HCT116 (cell line): ENCODE measurements around the gene SLC17A2. TPM values are rescaled to one million over a fixed set of nuclear protein-coding genes. Genes with fewer than 3 reads are reported as not detected.

Source experiments
- ATAC-seq: fragments of 200-7000 bp; cut with Tn5 transposase; 2 replicates; pipeline ENCODE4 v1.9.1; 2020; ENCODE audit warnings: mild to moderate bottlenecking, moderate library complexity
- BruUV-seq: library from RNA; stranded (reverse); fragments of 400-500 nt; replicated peaks from 2 replicates; lab custom pipeline; 2021; lab: Mats Ljungman, UMichigan
- CTCF ChIA-PET: fragments of 300-600 bp; sonication (Branson Sonifier 250); formaldehyde crosslinking; loops from one replicate; lab custom pipeline; 2021; ENCODE audit warnings: antibody characterized with exemption; lab: Charles Lee
- POLR2A ChIA-PET: fragments of 300-600, 350-600 bp; sonication (Branson Sonifier 250); formaldehyde crosslinking; loops from one replicate; lab custom pipeline; 2021; ENCODE audit warnings: antibody characterized with exemption; lab: Charles Lee
- RAD21 ChIA-PET, 2 experiments: fragments of 300-600 bp; sonication (Branson Sonifier 250); formaldehyde crosslinking; loops; one replicate each; lab custom pipeline; 2023; ENCODE audit warnings: low total read pairs in 2 of 2; ENCODE audit not compliant: uncharacterized antibody in 2 of 2, unreplicated experiment in 2 of 2, low non-redundant PET in 1 of 2; lab: Charles Lee
- DNase-seq: peaks from one replicate; pipeline ENCODE4 v3.0.0-alpha.2; 2010; ENCODE audit warnings: low read depth, low spot score
- H2AFZ ChIP-seq: fragments of 200-600 bp; shearing (Covaris generic), sonication (generic); 2 replicates; pipeline ENCODE4 v1.6.1; 2017; ENCODE audit warnings: low read depth, mixed run types, mixed read lengths, antibody characterized with exemption, low read length; ENCODE audit not compliant: poor library complexity, severe bottlenecking
- H3K27ac ChIP-seq: 2 replicates; pipeline ENCODE4 v1.5.1; 2012; ENCODE audit warnings: low read depth, low read length
- H3K27me3 ChIP-seq: fragments of 200-600 bp; sonication (generic); 2 replicates; pipeline ENCODE4 v1.6.1; 2016; ENCODE audit warnings: mixed run types, low read length, mixed read lengths; ENCODE audit not compliant: insufficient read depth
- H3K36me3 ChIP-seq, 2 experiments: fragments of 200-500 bp in 1 of 2; fragments of 200-600 bp in 1 of 2; sonication (Bioruptor generic) in 1 of 2; sonication (generic) in 1 of 2; 2 replicates each; pipeline versions ENCODE4 v1.5.1 to v1.6.1; 2014 to 2016; ENCODE audit warnings: low read length in 2 of 2, inconsistent platforms in 1 of 2, mixed read lengths in 1 of 2, mixed run types in 1 of 2; ENCODE audit not compliant: insufficient read depth in 2 of 2, control insufficient read depth in 1 of 2
- H3K4me1 ChIP-seq, 2 experiments: fragments of 200-600 bp in 1 of 2; sonication (generic) in 1 of 2; 2 replicates each; pipeline versions ENCODE4 v1.5.1 to v1.6.1; 2012 to 2017; ENCODE audit warnings: low read length in 2 of 2, inconsistent platforms in 1 of 2, mild to moderate bottlenecking in 1 of 2, mixed read lengths in 1 of 2, mixed run types in 1 of 2, moderate library complexity in 1 of 2; ENCODE audit not compliant: insufficient read depth in 2 of 2, control insufficient read depth in 1 of 2
- H3K4me2 ChIP-seq: fragments of 200-600 bp; sonication (generic); 2 replicates; pipeline ENCODE4 v1.6.1; 2017; ENCODE audit warnings: mixed run types, low read length, mixed read lengths
- H3K4me3 ChIP-seq, 2 experiments: fragments of 200-600 bp in 1 of 2; sonication (generic) in 1 of 2; replicated peaks in 1 of 2; 2 replicates each; pipeline ENCODE4 v1.5.1; 2011 to 2016; ENCODE audit warnings: low read length in 2 of 2, control low read depth in 1 of 2, low read depth in 1 of 2, mild to moderate bottlenecking in 1 of 2, mixed read lengths in 1 of 2, mixed run types in 1 of 2
- H3K79me2 ChIP-seq: fragments of 200-600 bp; sonication (generic); 2 replicates; pipeline ENCODE4 v1.6.1; 2017; ENCODE audit warnings: mild to moderate bottlenecking, mixed run types, low read length, moderate library complexity, mixed read lengths; ENCODE audit not compliant: insufficient read depth
- H3K9ac ChIP-seq: fragments of 200-600 bp; sonication (generic); 2 replicates; pipeline ENCODE4 v1.6.1; 2016; ENCODE audit warnings: low read length, mixed read lengths
- H3K9me2 ChIP-seq: fragments of 200-600 bp; sonication (generic), shearing (Covaris generic); 2 replicates; pipeline ENCODE4 v1.6.1; 2017; ENCODE audit warnings: mixed run types, mild to moderate bottlenecking, moderate library complexity; ENCODE audit not compliant: insufficient read depth
- H3K9me3 ChIP-seq, 2 experiments: fragments of 200-500 bp in 1 of 2; fragments of 200-600 bp in 1 of 2; sonication (Bioruptor generic) in 1 of 2; sonication (generic) in 1 of 2; 2 replicates each; pipeline ENCODE4 v1.6.1; 2014 to 2017; ENCODE audit warnings: low read length in 2 of 2, mixed read lengths in 2 of 2, inconsistent platforms in 1 of 2, low read depth in 1 of 2, mild to moderate bottlenecking in 1 of 2, mixed run types in 1 of 2, moderate library complexity in 1 of 2; ENCODE audit not compliant: control insufficient read depth in 1 of 2, insufficient read depth in 1 of 2
- H4K20me1 ChIP-seq: fragments of 200-600 bp; sonication (generic), shearing (Covaris generic); 2 replicates; pipeline ENCODE4 v1.6.1; 2017; ENCODE audit warnings: mixed run types, mild to moderate bottlenecking, moderate library complexity; ENCODE audit not compliant: insufficient read depth
- ATF3 ChIP-seq: IDR thresholded peaks from 2 replicates; pipeline ENCODE4 v1.6.1; 2012
- CBX3 ChIP-seq: IDR thresholded peaks from 2 replicates; pipeline ENCODE4 v1.6.1; 2012; ENCODE audit warnings: low read depth
- CEBPB ChIP-seq: IDR thresholded peaks from 2 replicates; pipeline ENCODE4 v1.6.1; 2012; ENCODE audit warnings: low read depth
- CTCF ChIP-seq, 3 experiments: fragments of 200-600 bp in 1 of 3; sonication (generic) in 1 of 3; IDR thresholded peaks in 2 of 3; conservative IDR thresholded peaks in 1 of 3; 2 replicates each; pipeline ENCODE4 v1.5.1; 2012 to 2017; ENCODE audit warnings: low read depth in 2 of 3, low read length in 2 of 3, antibody characterized with exemption in 1 of 3, borderline replicate concordance in 1 of 3, control low read depth in 1 of 3, mild to moderate bottlenecking in 1 of 3, mixed read lengths in 1 of 3, mixed run types in 1 of 3, moderate library complexity in 1 of 3; ENCODE audit not compliant: insufficient read depth in 1 of 3
- EGR1 ChIP-seq: IDR thresholded peaks from 2 replicates; pipeline ENCODE4 v1.6.1; 2012; ENCODE audit warnings: low read depth
- ELF1 ChIP-seq: IDR thresholded peaks from 2 replicates; pipeline ENCODE4 v1.6.1; 2012; ENCODE audit warnings: low read depth, borderline replicate concordance
- EZH2phosphoT487 ChIP-seq: fragments of 200-600 bp; IDR thresholded peaks from 2 replicates; pipeline ENCODE4 v1.6.1; 2018; ENCODE audit warnings: antibody characterized with exemption, borderline replicate concordance
- FOSL1 ChIP-seq: IDR thresholded peaks from 2 replicates; pipeline ENCODE4 v1.6.1; 2012; ENCODE audit warnings: low read depth
- MAX ChIP-seq: IDR thresholded peaks from 2 replicates; pipeline ENCODE4 v1.6.1; 2012
- POLR2A ChIP-seq: IDR thresholded peaks from 2 replicates; pipeline ENCODE4 v1.7.0; 2011; ENCODE audit warnings: borderline replicate concordance; ENCODE audit not compliant: insufficient read depth, insufficient read length; ENCODE audit errors: extremely low read depth
- POLR2AphosphoS5 ChIP-seq: IDR thresholded peaks from 2 replicates; pipeline ENCODE4 v1.6.1; 2011; ENCODE audit warnings: mild to moderate bottlenecking, low read depth, low read length, moderate library complexity
- RAD21 ChIP-seq: IDR thresholded peaks from 2 replicates; pipeline ENCODE4 v1.6.1; 2012; ENCODE audit warnings: low read depth, mild to moderate bottlenecking
- REST ChIP-seq: IDR thresholded peaks from 2 replicates; pipeline ENCODE4 v1.6.1; 2012; ENCODE audit warnings: low read depth
- SIN3A ChIP-seq: IDR thresholded peaks from 2 replicates; pipeline ENCODE4 v1.6.1; 2012; ENCODE audit warnings: low read depth
- SP1 ChIP-seq: IDR thresholded peaks from 2 replicates; pipeline ENCODE4 v1.6.1; 2012; ENCODE audit warnings: low read depth
- SRF ChIP-seq: IDR thresholded peaks from 2 replicates; pipeline ENCODE4 v1.6.1; 2012; ENCODE audit warnings: low read depth
- YY1 ChIP-seq: IDR thresholded peaks from 2 replicates; pipeline ENCODE4 v1.6.1; 2011; ENCODE audit warnings: low read length, low read depth, moderate library complexity, mild to moderate bottlenecking; ENCODE audit not compliant: insufficient replicate concordance; ENCODE audit errors: extremely low read depth
- ZBTB33 ChIP-seq: IDR thresholded peaks from 2 replicates; pipeline ENCODE4 v1.6.1; 2011; ENCODE audit warnings: mild to moderate bottlenecking, low read length, moderate library complexity; ENCODE audit not compliant: insufficient replicate concordance; ENCODE audit errors: extremely low read depth
- ZFX ChIP-seq: fragments of 450-650 bp; IDR thresholded peaks from 2 replicates; pipeline ENCODE4 v1.6.1; 2017
- ZNF274 ChIP-seq: fragments of 200-500 bp; sonication (Bioruptor generic); IDR thresholded peaks from 2 replicates; pipeline ENCODE4 v1.6.1; 2014; ENCODE audit warnings: mild to moderate bottlenecking, low read depth, low read length, inconsistent platforms
- intact Hi-C: fragments of 100-400 bp; cut with micrococcal nuclease; formaldehyde crosslinking; loops from 2 replicates; pipeline ENCODE4 v1.10.0; 2022
- total RNA-seq: library from RNA; stranded (reverse); gene quantifications from one replicate; pipeline ENCODE4 v1.2.1, GENCODE V29; 2021; ENCODE audit not compliant: unreplicated experiment

The SLC17A2 gene
- total RNA-seq, 1 experiment from 2014 or later = not detected

GRCh38 chr6:25893778-25894177 is 36.7 kb downstream of the SLC17A2 start:
- DNase-seq (no peak), ATAC-seq (no peak)
- no peak overlapping the region for H3K9ac ChIP-seq
- no peaks in the 10 kb centered on the region for H3K9me2 ChIP-seq
- no peaks in the 10 kb centered on the region for H3K9me3 ChIP-seq
- H3K4me3 ChIP-seq = no peak overlapping the region
- ChIA-PET POLR2A (no interaction called here), CTCF (no interaction called here), RAD21 (no interaction called here)
- H3K27me3 ChIP-seq = no peaks in the 10 kb centered on the region
- intact Hi-C loops = loop anchor here (5.0 kb wide), 2 partner anchors 291 to 626 kb away; no protein-coding TSS in a partner anchor
- H3K27ac ChIP-seq = no peak overlapping the region
- H3K36me3 ChIP-seq = no peaks in the 10 kb centered on the region
- TF ChIP-seq RAD21 (no peak), CBX3 (no peak), CEBPB (no peak), SIN3A (no peak), YY1 (no peak), ZNF274 (no peak), POLR2A (no peak), SRF (no peak), MAX (no peak), ZFX (no peak), EGR1 (no peak), ATF3 (no peak), ELF1 (no peak), ZBTB33 (no peak), SP1 (no peak), EZH2phosphoT487 (no peak), FOSL1 (no peak), REST (no peak), POLR2AphosphoS5 (no peak), CTCF (IDR thresholded peaks at IDR 0.05 in 2 of 3, conservative IDR thresholded peaks at IDR 0.05 in 1 of 3; ENCODE audit: borderline replicate concordance in 1 of 3, insufficient read depth in 1 of 3, low read depth in 2 of 3, low read length in 2 of 3) (no peak)
- H3K4me2 ChIP-seq = no peak overlapping the region
- H3K79me2 ChIP-seq = no peaks in the 10 kb centered on the region
- no peaks in the 10 kb centered on the region for H4K20me1 ChIP-seq
- no TSS peak for BruUV-seq
- H3K4me1 ChIP-seq = no peaks in the 10 kb centered on the region
- H2AFZ ChIP-seq = no peak overlapping the region
